Astrocyte of the hippocampus (primary cell): ENCODE data around the gene TRAF2.
"Not testable (repeated sequence)": the region's sequence is repeated elsewhere in the genome, so short reads cannot be mapped to it uniquely, and the experiment has no call there.

Experiments
- DNase-seq: peaks from one replicate; pipeline ENCODE4 v3.0.0; 2011; ENCODE audit warnings: low read depth, low spot score

The TRAF2 gene

GRCh38 chr9:136857581-136858412 lies 28.5 kb upstream of the TRAF2 start:
- DNase-seq: no peak

GRCh38 chr9:136858452-136858843 lies 27.9 kb upstream of the TRAF2 start:
- DNase-seq: peak; percentile 5

DNA sequence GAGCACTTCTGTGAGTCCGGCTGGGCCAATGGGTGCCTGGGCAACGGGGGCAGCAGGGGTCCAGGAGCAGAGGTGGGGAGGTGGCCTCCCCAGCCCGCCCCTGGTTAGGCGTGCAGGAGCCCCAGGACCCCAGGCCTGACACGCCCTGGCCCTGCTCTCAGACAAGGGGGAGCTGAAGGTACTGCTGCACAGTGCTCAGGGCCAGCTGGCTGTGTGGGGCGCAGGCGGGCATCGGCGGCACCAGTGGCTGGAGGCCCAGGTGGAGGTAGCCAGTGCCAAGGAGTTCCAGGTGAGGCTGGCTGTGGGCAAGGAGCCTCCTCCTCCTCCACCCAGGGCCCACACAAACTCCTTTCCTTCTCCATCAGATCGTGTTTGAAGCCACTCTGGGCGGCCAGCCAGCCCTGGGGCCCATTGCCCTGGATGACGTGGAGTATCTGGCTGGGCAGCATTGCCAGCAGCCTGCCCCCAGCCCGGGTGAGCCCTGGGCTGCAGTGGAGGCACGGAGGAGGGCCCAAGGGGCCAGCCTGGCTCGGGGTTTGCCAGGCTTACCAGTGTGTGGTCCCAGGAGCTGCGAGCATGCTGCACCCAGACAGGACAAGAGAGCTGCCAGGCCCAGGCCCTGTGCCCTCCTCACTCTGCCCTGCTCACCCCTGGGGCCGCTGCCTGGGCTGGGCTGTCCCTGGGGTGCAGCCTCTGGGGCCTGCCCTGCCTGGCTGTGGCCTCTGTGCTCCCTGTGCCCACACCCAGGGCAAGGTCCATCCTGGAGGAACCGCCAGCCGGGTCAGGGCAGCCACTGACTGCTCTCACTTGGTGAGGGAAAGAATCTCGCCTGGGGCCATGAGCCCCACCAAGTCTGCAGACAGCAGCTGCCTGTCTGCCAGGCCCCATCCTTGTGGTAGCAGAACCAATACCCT lies 27.2 kb upstream of the TRAF2 start:
- peak; percentile 87 for DNase-seq

- DNase-seq: no peak
Observed at GRCh38 chr9:136860529-136860928, 25.8 kb upstream of the TRAF2 start.

GRCh38 chr9:136860933-136861873 lies 25.1 kb upstream of the TRAF2 start:
- no peak for DNase-seq

DNA sequence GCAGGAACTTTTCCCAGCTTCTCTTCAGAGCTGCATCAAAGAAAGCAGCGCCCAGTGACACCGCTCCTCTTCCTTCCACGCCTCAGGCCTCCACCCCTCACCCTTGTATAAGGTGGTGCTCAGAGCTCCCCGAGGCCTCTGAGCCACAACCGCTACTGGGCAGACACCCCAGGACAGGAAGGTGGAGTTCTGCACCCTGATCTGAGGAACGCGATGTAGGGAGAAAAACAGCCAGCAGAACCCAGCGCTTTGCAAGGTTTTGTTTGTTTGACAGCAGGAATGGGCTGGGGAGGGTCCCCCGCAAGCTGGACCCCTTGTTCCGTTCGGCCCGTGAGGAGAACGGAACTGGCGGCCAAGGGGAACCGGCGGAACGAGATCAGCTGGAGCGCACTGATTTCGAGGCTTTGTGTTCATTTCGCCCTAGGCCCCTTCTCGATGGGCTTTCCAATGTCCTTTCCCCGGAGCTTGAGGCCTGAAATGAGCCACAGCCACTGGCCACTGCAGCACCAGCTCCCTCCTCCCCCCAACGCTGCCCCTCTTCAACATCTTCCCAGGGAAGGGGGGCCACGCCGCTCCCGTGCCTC lies 24.4 kb upstream of the TRAF2 start:
- DNase-seq: no peak

DNA sequence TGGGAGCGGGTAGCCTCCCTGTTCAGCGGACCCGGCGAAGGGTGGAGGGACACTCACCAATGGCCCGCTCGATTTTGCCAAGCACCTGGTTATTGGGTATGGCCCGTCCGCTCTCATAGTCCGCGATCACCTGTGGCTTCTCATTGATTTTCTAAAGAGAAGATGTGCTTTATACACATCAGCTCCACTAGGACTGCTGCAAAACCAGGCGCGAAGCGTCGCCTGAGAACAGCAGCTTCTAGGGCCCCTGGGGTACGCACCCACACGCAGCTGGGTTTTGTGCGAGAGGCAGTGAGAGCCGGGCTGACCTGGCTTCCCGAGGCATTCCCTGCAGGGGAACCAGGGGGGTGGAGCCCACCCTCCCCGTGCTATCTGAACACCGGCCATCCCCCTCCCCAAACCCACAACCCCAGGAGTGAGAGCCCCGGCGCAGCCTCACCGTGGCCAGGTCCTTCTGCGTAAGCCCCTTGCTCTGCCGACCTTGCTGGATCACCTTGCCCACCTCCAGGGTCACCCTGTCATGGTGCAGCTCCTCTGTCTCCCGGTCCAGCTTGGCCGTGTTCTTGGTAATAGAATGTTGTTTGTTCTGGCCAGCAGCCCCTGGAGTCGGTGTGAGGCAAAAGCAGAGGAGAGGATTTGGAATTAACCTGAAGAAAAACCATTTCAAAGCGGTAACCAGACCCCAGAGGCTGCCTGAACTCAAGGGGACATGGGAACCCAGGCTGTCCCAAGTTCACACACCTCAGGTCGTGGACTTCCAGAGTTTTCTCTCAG lies 23.3 kb upstream of the TRAF2 start:
- no peak for DNase-seq

GRCh38 chr9:136863623-136864273 lies 22.6 kb upstream of the TRAF2 start:
- DNase-seq: no peak

GRCh38 chr9:136865041-136865767 lies 21.1 kb upstream of the TRAF2 start:
- no peak for DNase-seq

GRCh38 chr9:136865768-136866103 lies 20.6 kb upstream of the TRAF2 start:
- no peak for DNase-seq

DNA sequence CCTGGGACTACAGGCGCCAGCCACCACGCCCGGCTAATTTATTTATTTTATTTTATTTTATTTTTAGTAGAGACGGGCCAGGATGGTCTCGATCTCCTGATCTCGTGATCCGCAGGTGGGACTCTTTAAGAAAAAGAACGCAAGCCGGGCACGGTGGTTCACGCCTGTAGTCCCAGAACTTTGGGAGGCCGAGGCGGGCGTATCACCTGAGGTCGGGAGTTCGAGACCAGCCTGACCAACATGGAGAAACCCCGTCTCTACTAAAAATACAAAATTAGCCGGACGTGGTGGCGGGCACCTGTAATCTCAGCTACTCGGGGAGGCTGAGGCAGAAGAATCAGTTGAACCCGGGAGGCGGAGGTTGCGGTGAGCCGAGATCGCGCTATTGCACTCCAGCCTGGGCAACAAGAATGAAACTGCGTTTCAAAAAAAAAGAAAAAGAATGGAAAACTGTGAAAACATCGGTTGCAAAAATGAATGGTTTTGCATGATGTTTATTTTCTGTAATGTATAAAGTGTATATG lies 19.4 kb upstream of the TRAF2 start:
- not testable (repeated sequence) for DNase-seq

- DNase-seq: no peak
Observed at GRCh38 chr9:136867480-136867879, 18.8 kb upstream of the TRAF2 start.

GRCh38 chr9:136867917-136868316 lies 18.4 kb upstream of the TRAF2 start:
- DNase-seq: no peak

GRCh38 chr9:136868644-136869043 lies 17.7 kb upstream of the TRAF2 start:
- DNase-seq: no peak

- DNase-seq: not testable (repeated sequence)
Observed at GRCh38 chr9:136869611-136870010, 16.7 kb upstream of the TRAF2 start.

DNA sequence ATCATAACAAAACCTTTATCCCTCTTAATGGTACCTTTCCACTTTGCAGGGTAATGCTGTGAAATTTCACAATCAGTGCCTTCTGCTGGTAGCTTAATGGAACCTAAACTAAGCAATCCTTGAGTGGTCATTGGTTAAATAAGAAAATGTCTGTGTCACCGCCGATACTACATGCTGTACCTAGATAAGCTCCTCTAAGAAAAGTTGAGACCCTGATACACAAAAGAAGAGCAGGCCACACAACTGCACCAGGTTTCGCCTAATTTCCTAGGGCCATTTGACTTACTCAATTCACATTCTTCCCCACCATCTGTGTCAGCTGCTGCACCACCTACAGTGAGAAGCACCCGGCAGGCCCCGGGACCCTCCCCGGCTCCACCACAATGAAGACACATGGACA lies 11.2 kb upstream of the TRAF2 start:
- DNase-seq: no peak

DNA sequence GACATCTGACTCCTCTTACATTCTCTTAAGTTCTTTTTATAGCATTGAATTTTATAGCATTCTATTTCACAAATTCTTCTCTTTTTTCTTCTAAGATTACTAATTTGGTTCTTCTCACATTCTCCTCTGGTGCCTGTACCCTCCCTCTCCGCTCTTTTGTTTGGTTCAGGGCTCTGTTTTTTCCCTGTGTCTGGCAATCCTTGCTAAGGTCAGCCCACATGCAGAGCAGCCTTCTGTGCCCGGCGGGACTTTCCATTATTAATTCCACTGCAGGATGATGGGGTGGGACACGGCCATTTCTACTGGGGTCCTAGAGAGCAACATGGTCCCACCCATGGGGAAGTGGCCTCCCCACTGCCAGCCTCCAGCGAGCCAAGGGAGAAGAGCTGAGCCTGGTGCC lies 9.8 kb upstream of the TRAF2 start:
- no peak for DNase-seq

GRCh38 chr9:136880651-136881050 lies 5.7 kb upstream of the TRAF2 start:
- DNase-seq: no peak

- peak; percentile 61 for DNase-seq
Observed at GRCh38 chr9:136881691-136882108, 4.6 kb upstream of the TRAF2 start.
